ENCODE measurements around the gene PNMA8A.

DNA sequence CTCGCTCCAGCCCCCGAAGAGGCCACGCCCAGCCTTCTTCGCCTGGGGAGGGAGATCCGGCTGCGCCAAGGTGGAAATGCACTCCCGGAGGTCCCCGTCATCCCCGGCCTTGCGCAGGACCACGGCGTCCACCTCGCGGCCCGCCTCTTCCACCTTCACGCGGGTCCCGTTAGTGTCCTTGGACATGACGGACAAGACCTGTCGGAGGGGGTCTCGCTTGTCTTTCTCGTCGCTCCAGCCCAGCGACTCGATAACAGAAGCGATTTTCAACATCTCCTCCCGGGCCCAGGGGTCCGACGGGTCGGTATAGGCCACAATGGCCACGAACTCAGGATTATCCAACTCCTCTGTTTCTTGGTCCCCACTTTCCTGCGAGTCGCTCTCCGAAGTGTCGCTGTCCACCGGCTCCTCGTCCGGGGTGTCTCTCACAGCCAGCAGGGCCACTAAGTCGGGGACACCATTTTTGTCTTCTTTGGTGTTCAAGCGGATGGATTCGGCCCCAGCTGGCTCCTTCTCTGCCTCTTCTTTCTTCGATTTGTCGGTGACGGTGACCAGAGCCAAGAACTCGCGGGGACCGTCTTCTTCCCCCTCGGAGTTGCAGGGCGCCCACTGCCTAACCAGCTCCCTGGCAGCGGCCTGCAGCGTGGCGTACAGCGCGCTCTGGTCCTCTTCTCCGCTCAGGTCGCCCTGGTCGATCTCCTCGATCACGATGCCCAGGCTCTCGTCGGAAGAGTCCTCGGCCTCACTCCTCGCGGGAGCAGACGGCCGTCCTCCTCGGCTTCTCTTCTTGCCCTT is 23.0 kb upstream of the PNMA8A start:
- no peak for TF ChIP-seq POLR2A (IDR thresholded peaks at IDR 0.05)
- TF ChIP-seq CTCF (IDR thresholded peaks at IDR 0.05) = no peak

Data from lower leg skin (tissue), 3 donors.